A549 (cell line): ENCODE data around the gene ATG101. TPM values are rescaled to one million over a fixed set of nuclear protein-coding genes. Genes with fewer than 3 reads are reported as not detected.

Experiments used
- ATAC-seq, 2 experiments: fragments of 200-7000 bp in 1 of 2; fragments of >200 bp in 1 of 2; cut with Nextera tagmentation in 1 of 2; cut with Tn5 transposase in 1 of 2; 3 replicates each; pipeline versions ENCODE4 v1.8.0 to v1.9.1; 2018 to 2020; ENCODE audit warnings: mild to moderate bottlenecking in 1 of 2, moderate library complexity in 1 of 2
- CTCF ChIA-PET: fragments of 300-600 bp; sonication (Branson Sonifier 250); formaldehyde crosslinking; extraction: SDS; loops from one replicate; lab custom pipeline; 2021; ENCODE audit warnings: antibody characterized with exemption, inconsistent platforms; lab: Yijun Ruan, JAX
- POLR2A ChIA-PET: fragments of 350-600 bp; formaldehyde crosslinking; extraction: SDS; loops from one replicate; lab custom pipeline; 2021; ENCODE audit warnings: antibody characterized with exemption, inconsistent platforms; lab: Yijun Ruan, JAX
- DNase-seq, 2 experiments: peaks; one replicate each; pipeline versions ENCODE4 v3.0.0 to v3.0.0-alpha.2; 2011 to 2016; ENCODE audit warnings: low read depth in 1 of 2, low spot score in 1 of 2
- FAIRE-seq: peaks from 2 replicates; lab custom pipeline; 2011; peaks lifted over from hg19 to GRCh38; lab: Jason Lieb, UNC
- H3K27ac ChIP-seq, 2 experiments: fragments of >200 bp; sonication (Bioruptor Twin); formaldehyde crosslinking; 3 replicates each; pipeline ENCODE4 v1.5.1; 2016 to 2017
- H3K4me1 ChIP-seq: fragments of >200 bp; sonication (Bioruptor Twin); formaldehyde crosslinking; 3 replicates; pipeline ENCODE4 v1.6.1; 2016
- H3K4me2 ChIP-seq: fragments of >200 bp; sonication (Bioruptor Twin); formaldehyde crosslinking; 3 replicates; pipeline ENCODE4 v1.6.1; 2016
- H3K4me3 ChIP-seq: fragments of >200 bp; sonication (Bioruptor Twin); formaldehyde crosslinking; 3 replicates; pipeline ENCODE4 v1.5.1; 2016
- H3K9me3 ChIP-seq: fragments of >200 bp; sonication (Bioruptor Twin); formaldehyde crosslinking; 3 replicates; pipeline ENCODE4 v1.6.1; 2016
- ATOH8 ChIP-seq: fragments of 250-450 bp; sonication (Bioruptor Pico); IDR thresholded peaks from 2 replicates; pipeline ENCODE4 v1.5.0; 2020; ENCODE audit warnings: low read depth, mild to moderate bottlenecking, moderate library complexity
- ELK1 ChIP-seq: fragments of 150-350 bp; IDR thresholded peaks from 2 replicates; pipeline ENCODE4 v1.6.1; 2014; ENCODE audit warnings: low read depth, mild to moderate bottlenecking, low read length
- GATA3 ChIP-seq: IDR thresholded peaks from 2 replicates; pipeline ENCODE4 v1.6.1; 2012; ENCODE audit warnings: borderline replicate concordance
- HDAC2 ChIP-seq: fragments of 200-600 bp; sonication (generic); IDR thresholded peaks from 2 replicates; pipeline ENCODE4 v1.6.1; 2016
- HEYL ChIP-seq: fragments of 250-450 bp; sonication (Bioruptor Pico); IDR thresholded peaks from 2 replicates; pipeline ENCODE4 v1.8.0; 2021; ENCODE audit warnings: mild to moderate bottlenecking, moderate library complexity
- JUN ChIP-seq, 2 experiments: fragments of >200 bp; sonication (Bioruptor Twin); formaldehyde crosslinking; IDR thresholded peaks; 2 replicates in 1 of 2; 3 replicates in 1 of 2; pipeline ENCODE4 v1.6.1; 2016 to 2017
- JUNB ChIP-seq: fragments of >200 bp; sonication (Bioruptor Twin); formaldehyde crosslinking; IDR thresholded peaks from 2 replicates; pipeline ENCODE4 v1.6.1; 2016
- MAX ChIP-seq: IDR thresholded peaks from 2 replicates; pipeline ENCODE4 v1.6.1; 2012
- MAZ ChIP-seq: fragments of 150-350 bp; IDR thresholded peaks from 2 replicates; pipeline ENCODE4 v1.6.1; 2014; ENCODE audit warnings: antibody characterized with exemption, low read depth, low read length, borderline replicate concordance
- NPAS2 ChIP-seq: fragments of 250-450 bp; sonication (Bioruptor Pico); IDR thresholded peaks from 2 replicates; pipeline ENCODE4 v1.8.0; 2022; ENCODE audit warnings: mild to moderate bottlenecking, moderate library complexity, borderline replicate concordance
- POLR2A ChIP-seq: IDR thresholded peaks from 2 replicates; pipeline ENCODE4 v1.6.1; 2012; ENCODE audit warnings: mild to moderate bottlenecking, low read length
- RCOR1 ChIP-seq: fragments of 150-350 bp; IDR thresholded peaks from 2 replicates; pipeline ENCODE4 v1.6.1; 2014; ENCODE audit warnings: antibody characterized with exemption, low read length, low read depth
- RFX5 ChIP-seq: fragments of 450-650 bp; IDR thresholded peaks from 2 replicates; pipeline ENCODE4 v1.7.1; 2014; ENCODE audit warnings: antibody characterized with exemption, mild to moderate bottlenecking, moderate library complexity
- SREBF2 ChIP-seq: fragments of 450-650 bp; IDR thresholded peaks from 2 replicates; pipeline ENCODE4 v1.6.1; 2014; ENCODE audit warnings: mild to moderate bottlenecking, moderate library complexity
- TFCP2L1 ChIP-seq: fragments of 250-450 bp; sonication (Bioruptor Pico); IDR thresholded peaks from 2 replicates; pipeline ENCODE4 v1.5.0; 2021; ENCODE audit warnings: mild to moderate bottlenecking
- ZC3H11A ChIP-seq: fragments of 450-650 bp; IDR thresholded peaks from 2 replicates; pipeline ENCODE4 v1.6.1; 2014; ENCODE audit warnings: antibody characterized with exemption, mild to moderate bottlenecking
- ZFP36 ChIP-seq: fragments of 450-650 bp; IDR thresholded peaks from 2 replicates; pipeline ENCODE4 v1.6.1; 2014; ENCODE audit warnings: borderline replicate concordance; ENCODE audit not compliant: partially characterized antibody
- WGBS: methylation state at CpG from one replicate; pipeline ENCODE4 v1.1.6; 2017; ENCODE audit errors: missing lambda C conversion rate; 5-methylcytosine and 5-hydroxymethylcytosine counted together
- polyA plus RNA-seq, 4 experiments: library from polyadenylated mRNA; depleted of rRNA in 3 of 4; stranded (reverse); fragments of >200 nt; fragmentation: RNase III in 1 of 4; extraction: RNeasy Plus Mini Kit Qiagen cat#74134 plus additional on column Dnase treatment in 1 of 4; gene quantifications; 2 replicates in 3 of 4; 3 replicates in 1 of 4; pipeline ENCODE4 v1.2.3, GENCODE V29; 2011 to 2017

ATG101 gene
- polyA plus RNA-seq, 2 of the 4 experiments (the other 2 are of a cell fraction): 87.9 to 141 TPM

- 63% methylated on average over 9 of the region's 9 CpGs for WGBS
- no peak for FAIRE-seq
These were observed 14.9 kb downstream of the ATG101 start for GRCh38 chr12:52084491-52085231.

GRCh38 chr12:52085682-52086180 lies 16.0 kb downstream of the ATG101 start:
- H3K4me1 ChIP-seq: peaks cover 2% of the 10 kb centered on the region; the same call in 1 of the 3 replicates
- no peak overlapping the region for H3K4me2 ChIP-seq
- FAIRE-seq: no peak
- ATAC-seq: no peak
- TF ChIP-seq SREBF2: no peak
- TF ChIP-seq ATOH8 (CRISPR knock-in tag): no peak
- no peak for TF ChIP-seq GATA3
- no peak for TF ChIP-seq NPAS2
- no peak for TF ChIP-seq MAX
- no peak for TF ChIP-seq RCOR1
- TF ChIP-seq RFX5: no peak
- TF ChIP-seq ZC3H11A: no peak
- no peak for TF ChIP-seq POLR2A
- no peak for TF ChIP-seq ELK1
- TF ChIP-seq, all 56 proteins: peak for 0
- ChIA-PET CTCF (interaction anchor here (0.6 to 42.5 kb wide), 12 partner anchors 9 to 799 kb away, joined by 3 to 1730 read pairs (median 10); partner anchors contain the start of genes ATG101 and SMIM41), POLR2A (no interaction called here)
- DNase-seq: no peak
- no peak overlapping the region for H3K4me3 ChIP-seq
- H3K27ac ChIP-seq: no peak overlapping the region
- no peaks in the 10 kb centered on the region for H3K9me3 ChIP-seq
- 79% methylated on average over 6 of the region's 6 CpGs for WGBS

More at GRCh38 chr12:52084491-52085231, 14.9 kb downstream of the ATG101 start:
- Histone ChIP-seq H3K4me3 (no peak overlapping the region), H3K4me1 (peaks cover 2% of the 10 kb centered on the region; the same call in 1 of the 3 replicates), H3K4me2 (no peak overlapping the region), H3K27ac (no peak overlapping the region), H3K9me3 (no peaks in the 10 kb centered on the region)
- TF ChIP-seq JUNB (no peak), RFX5 (no peak)
- ChIA-PET CTCF (interaction anchor here (0.6 to 42.5 kb wide), 19 partner anchors 10 to 911 kb away, joined by 3 to 1730 read pairs (median 6); partner anchors contain the start of genes ATG101, NR4A1 and SMIM41), POLR2A (no interaction called here)
- DNase-seq (no peak), ATAC-seq (no peak)

- no peak overlapping the region for H3K4me3 ChIP-seq
- no peak overlapping the region for H3K27ac ChIP-seq
- 41% methylated on average over 9 of the region's 9 CpGs for WGBS
- CTCF ChIA-PET: interaction anchor here (0.6 to 42.5 kb wide), 8 partner anchors 16 to 799 kb away, joined by 3 to 1730 read pairs (median 25); partner anchors contain the start of genes ATG101 and SMIM41
- no peak for FAIRE-seq
- H3K4me1 ChIP-seq: peaks cover 2% of the 10 kb centered on the region; the same call in 1 of the 3 replicates
- no peak overlapping the region for H3K4me2 ChIP-seq
- POLR2A ChIA-PET: no interaction called here
- H3K9me3 ChIP-seq: no peaks in the 10 kb centered on the region
- ATAC-seq: no peak
- no peak for DNase-seq
- TF ChIP-seq TFCP2L1 (CRISPR knock-in tag) (no peak), HEYL (no peak), ZFP36 (no peak), NPAS2 (no peak)
These were observed 16.6 kb downstream of the ATG101 start for GRCh38 chr12:52086366-52086765.

GRCh38 chr12:52086944-52087835 lies 17.4 kb downstream of the ATG101 start:
- ChIA-PET CTCF (interaction anchor here (0.7 to 42.5 kb wide), 8 partner anchors 17 to 798 kb away, joined by 3 to 1730 read pairs (median 25); partner anchors contain the start of genes ATG101 and SMIM41), POLR2A (no interaction called here)
- no peaks in the 10 kb centered on the region for H3K9me3 ChIP-seq
- no peak for DNase-seq
- no peak for FAIRE-seq
- H3K4me1 ChIP-seq: peaks cover 2% of the 10 kb centered on the region; the same call in 1 of the 3 replicates
- H3K27ac ChIP-seq: no peak overlapping the region
- ATAC-seq: no peak
- H3K4me3 ChIP-seq: no peak overlapping the region
- H3K4me2 ChIP-seq: no peak overlapping the region
- 52% methylated on average over 20 of the region's 22 CpGs for WGBS
- TF ChIP-seq JUN (IDR thresholded peaks at IDR 0.05) (no peak), TFCP2L1 (CRISPR knock-in tag) (no peak), HDAC2 (no peak), MAZ (no peak)
- TF ChIP-seq, all 56 proteins: peak for 0
